ENCODE data around the gene IMPA2. TPM values are rescaled to one million over a fixed set of nuclear protein-coding genes. Genes with fewer than 3 reads are reported as not detected.
A peak's percentile ranks its signal among the peaks of the same experiment; 100 is the strongest.
"Not testable (repeated sequence)": the region's sequence is repeated elsewhere in the genome, so short reads cannot be mapped to it uniquely, and the experiment has no call there.

Gene IMPA2
- total RNA-seq, 1 experiment from 2014 or later, result 113 TPM

DNA sequence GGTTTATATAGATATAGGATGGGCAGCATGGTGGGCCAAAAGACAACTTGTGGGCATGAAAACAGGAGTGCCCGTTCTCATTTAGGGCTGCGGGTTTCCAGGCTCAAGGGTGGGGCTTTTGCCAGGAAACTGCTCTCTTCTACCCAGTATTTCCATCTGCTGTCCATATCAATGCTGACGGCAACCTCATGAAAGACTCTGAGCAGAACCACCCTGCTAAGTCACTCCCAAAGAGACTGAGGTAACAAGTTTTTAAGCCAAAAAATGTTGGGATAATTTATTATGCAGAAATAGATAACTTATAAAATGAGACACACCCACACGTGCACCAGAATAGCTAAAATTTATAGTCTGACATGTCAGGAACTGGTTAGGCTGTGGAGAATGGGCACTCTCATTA lies 37.1 kb upstream of the IMPA2 start:
- H3K27ac Mint-ChIP-seq, result no peak overlapping the region
- ChIA-PET CTCF (interaction anchor here (0.9 to 2.0 kb wide), 3 partner anchors 10 to 113 kb away, joined by 3 to 4 read pairs (median 3); no protein-coding TSS in a partner anchor), POLR2A (no interaction called here)
- H3K4me3 Mint-ChIP-seq, result no peak overlapping the region
- H3K9me3 Mint-ChIP-seq, result no peaks in the 10 kb centered on the region
- no peaks in the 10 kb centered on the region for H3K36me3 Mint-ChIP-seq
- ATAC-seq (no peak), DNase-seq (ENCODE audit: low spot score) (no peak)
- H3K27me3 Mint-ChIP-seq (ENCODE audit: low read depth), result no peaks in the 10 kb centered on the region
- TF ChIP-seq SMAD3 (CRISPR knock-in tag; IDR thresholded peaks at IDR 0.05; ENCODE audit: borderline replicate concordance), result no peak
- TF ChIP-seq, protein P1, sequence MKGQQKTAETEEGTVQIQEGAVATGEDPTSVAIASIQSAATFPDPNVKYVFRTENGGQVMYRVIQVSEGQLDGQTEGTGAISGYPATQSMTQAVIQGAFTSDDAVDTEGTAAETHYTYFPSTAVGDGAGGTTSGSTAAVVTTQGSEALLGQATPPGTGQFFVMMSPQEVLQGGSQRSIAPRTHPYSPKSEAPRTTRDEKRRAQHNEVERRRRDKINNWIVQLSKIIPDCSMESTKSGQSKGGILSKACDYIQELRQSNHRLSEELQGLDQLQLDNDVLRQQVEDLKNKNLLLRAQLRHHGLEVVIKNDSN (CRISPR knock-in tag; IDR thresholded peaks at IDR 0.05), result no peak
- TF ChIP-seq SOX15 (CRISPR knock-in tag; IDR thresholded peaks at IDR 0.05), result no peak
- peaks cover 20% of the 10 kb centered on the region for H3K4me1 Mint-ChIP-seq

DNA sequence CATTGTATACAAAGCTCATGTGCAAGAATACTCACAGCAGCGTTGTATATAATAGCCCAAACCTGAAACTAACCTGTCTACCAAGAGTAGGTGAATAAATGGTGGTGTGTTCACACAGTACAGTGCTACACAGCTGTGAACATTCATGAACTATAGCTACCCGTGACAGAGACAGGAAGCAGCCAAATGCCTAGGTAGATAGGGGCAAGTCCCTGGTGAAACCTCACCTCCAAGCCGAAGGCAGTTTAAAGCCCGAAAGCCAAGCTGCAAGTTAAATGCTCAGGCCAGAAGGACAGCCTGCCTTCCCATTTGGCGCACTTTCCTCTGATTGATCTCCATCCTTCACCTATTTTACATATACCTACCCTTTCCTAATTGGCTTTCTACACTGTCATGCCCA lies 36.5 kb upstream of the IMPA2 start:
- no peaks in the 10 kb centered on the region for H3K27me3 Mint-ChIP-seq (ENCODE audit: low read depth)
- ATAC-seq (no peak), DNase-seq (ENCODE audit: low spot score) (no peak)
- ChIA-PET POLR2A (no interaction called here), CTCF (interaction anchor here (1.4 kb wide), 1 partner anchor 113 kb away, joined by 3 read pairs; no protein-coding TSS in a partner anchor)
- H3K4me1 Mint-ChIP-seq, result peaks cover 21% of the 10 kb centered on the region
- no peak overlapping the region for H3K4me3 Mint-ChIP-seq
- TF ChIP-seq, protein P2, sequence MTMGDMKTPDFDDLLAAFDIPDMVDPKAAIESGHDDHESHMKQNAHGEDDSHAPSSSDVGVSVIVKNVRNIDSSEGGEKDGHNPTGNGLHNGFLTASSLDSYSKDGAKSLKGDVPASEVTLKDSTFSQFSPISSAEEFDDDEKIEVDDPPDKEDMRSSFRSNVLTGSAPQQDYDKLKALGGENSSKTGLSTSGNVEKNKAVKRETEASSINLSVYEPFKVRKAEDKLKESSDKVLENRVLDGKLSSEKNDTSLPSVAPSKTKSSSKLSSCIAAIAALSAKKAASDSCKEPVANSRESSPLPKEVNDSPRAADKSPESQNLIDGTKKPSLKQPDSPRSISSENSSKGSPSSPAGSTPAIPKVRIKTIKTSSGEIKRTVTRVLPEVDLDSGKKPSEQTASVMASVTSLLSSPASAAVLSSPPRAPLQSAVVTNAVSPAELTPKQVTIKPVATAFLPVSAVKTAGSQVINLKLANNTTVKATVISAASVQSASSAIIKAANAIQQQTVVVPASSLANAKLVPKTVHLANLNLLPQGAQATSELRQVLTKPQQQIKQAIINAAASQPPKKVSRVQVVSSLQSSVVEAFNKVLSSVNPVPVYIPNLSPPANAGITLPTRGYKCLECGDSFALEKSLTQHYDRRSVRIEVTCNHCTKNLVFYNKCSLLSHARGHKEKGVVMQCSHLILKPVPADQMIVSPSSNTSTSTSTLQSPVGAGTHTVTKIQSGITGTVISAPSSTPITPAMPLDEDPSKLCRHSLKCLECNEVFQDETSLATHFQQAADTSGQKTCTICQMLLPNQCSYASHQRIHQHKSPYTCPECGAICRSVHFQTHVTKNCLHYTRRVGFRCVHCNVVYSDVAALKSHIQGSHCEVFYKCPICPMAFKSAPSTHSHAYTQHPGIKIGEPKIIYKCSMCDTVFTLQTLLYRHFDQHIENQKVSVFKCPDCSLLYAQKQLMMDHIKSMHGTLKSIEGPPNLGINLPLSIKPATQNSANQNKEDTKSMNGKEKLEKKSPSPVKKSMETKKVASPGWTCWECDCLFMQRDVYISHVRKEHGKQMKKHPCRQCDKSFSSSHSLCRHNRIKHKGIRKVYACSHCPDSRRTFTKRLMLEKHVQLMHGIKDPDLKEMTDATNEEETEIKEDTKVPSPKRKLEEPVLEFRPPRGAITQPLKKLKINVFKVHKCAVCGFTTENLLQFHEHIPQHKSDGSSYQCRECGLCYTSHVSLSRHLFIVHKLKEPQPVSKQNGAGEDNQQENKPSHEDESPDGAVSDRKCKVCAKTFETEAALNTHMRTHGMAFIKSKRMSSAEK (CRISPR knock-in tag; IDR thresholded peaks at IDR 0.05; ENCODE audit: borderline replicate concordance), result no peak
- no peaks in the 10 kb centered on the region for H3K9me3 Mint-ChIP-seq
- no peak overlapping the region for H3K27ac Mint-ChIP-seq
- no peaks in the 10 kb centered on the region for H3K36me3 Mint-ChIP-seq

DNA sequence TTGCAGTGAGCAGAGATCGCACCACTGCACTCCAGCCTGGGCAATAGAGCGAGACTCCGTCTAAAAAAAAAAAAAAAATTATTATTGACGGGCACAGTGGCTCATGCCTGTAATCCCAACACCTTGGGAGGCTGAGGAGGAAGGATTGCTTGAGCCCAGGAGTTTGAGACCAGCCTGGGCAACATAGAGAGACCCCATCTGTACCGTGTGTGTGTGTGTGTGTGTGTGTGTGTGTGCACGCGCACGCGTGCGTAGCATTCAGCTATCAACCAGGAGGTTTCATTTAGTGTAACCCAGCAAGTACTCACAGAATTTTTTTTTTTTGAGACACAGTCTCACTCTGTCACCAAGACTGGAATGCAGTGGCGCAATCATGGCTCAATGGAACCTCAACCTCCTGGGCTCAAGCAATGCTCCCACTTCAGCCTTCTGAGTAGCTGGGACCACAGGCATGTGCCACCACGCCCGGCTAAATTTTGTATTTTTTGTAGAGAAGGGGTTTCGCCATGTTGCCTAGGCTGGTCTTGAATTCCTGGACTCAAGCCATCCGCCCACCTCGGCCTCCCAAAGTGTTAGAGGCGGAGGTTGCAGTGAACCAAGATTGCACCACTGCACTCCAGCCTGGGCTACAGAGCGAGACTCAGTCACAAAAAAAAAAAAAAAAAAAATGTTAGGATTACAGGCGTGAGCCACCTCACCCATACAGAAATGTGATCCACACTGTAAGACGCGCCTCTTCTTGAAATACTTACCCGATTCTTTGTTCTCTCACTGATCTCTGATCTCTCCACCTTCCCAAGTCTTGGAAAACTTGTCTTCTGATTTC lies 35.3 kb upstream of the IMPA2 start:
- TF ChIP-seq ZNF121 (CRISPR knock-in tag; IDR thresholded peaks at IDR 0.05) (0 out of 2 replicates have a peak, but pooled peaks have one; percentile 64), GABPB1 (CRISPR knock-in tag; IDR thresholded peaks at IDR 0.05) (0 out of 2 replicates have a peak, but pooled peaks have one; percentile 9)
- H3K36me3 Mint-ChIP-seq; H3K27me3 Mint-ChIP-seq (ENCODE audit: low read depth); ATAC-seq; H3K9me3 Mint-ChIP-seq; H3K27ac Mint-ChIP-seq; DNase-seq (ENCODE audit: low spot score): not testable (repeated sequence)
- Mint-ChIP-seq H3K4me3 (peak overlapping the region; percentile 35), H3K4me1 (peaks cover 26% of the 10 kb centered on the region)
- ChIA-PET CTCF (interaction anchor here (0.6 to 3.2 kb wide), 5 partner anchors 8 to 92 kb away, joined by 3 to 34 read pairs (median 17); partner anchors contain the start of gene IMPA2), POLR2A (interaction anchor here (2.2 kb wide), 1 partner anchor 35 kb away, joined by 28 read pairs; the partner anchor contains the start of gene IMPA2)

DNA sequence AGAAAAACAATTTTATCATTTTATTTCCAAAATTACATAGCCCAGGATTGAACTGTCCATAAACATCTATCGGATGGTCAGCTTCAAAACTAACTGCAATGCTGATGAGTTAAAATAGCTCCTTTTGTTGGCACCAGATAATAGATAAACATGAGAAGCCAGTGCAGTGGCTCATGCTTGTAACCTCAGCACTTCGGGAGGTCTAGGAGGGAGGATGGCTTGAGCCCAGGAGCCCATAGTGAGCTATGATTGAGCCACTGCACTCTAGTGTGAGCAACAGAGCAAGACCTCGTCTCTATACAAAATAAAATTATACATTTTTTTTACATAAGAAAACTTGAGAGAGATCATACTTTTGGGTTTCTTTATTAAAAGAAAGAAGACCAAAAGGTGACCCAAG lies 34.6 kb upstream of the IMPA2 start:
- no peaks in the 10 kb centered on the region for H3K27me3 Mint-ChIP-seq (ENCODE audit: low read depth)
- ATAC-seq (no peak), DNase-seq (ENCODE audit: low spot score) (no peak)
- H3K4me3 Mint-ChIP-seq, result peak overlapping the region; percentile 35
- no peak overlapping the region for H3K27ac Mint-ChIP-seq
- ChIA-PET CTCF (interaction anchor here (0.6 to 3.2 kb wide), 6 partner anchors 9 to 111 kb away, joined by 3 to 34 read pairs (median 16); partner anchors contain the start of gene IMPA2), POLR2A (interaction anchor here (0.8 to 2.2 kb wide), 2 partner anchors 34 to 258 kb away, joined by 3 to 28 read pairs; partner anchors contain the start of genes GNAL and IMPA2)
- no peaks in the 10 kb centered on the region for H3K36me3 Mint-ChIP-seq
- H3K4me1 Mint-ChIP-seq, result peaks cover 31% of the 10 kb centered on the region
- H3K9me3 Mint-ChIP-seq, result no peaks in the 10 kb centered on the region
- no peak for TF ChIP-seq FOXK1 (CRISPR knock-in tag; IDR thresholded peaks at IDR 0.05)
- TF ChIP-seq TEAD4 (CRISPR knock-in tag; IDR thresholded peaks at IDR 0.05), result no peak
- TF ChIP-seq, protein P3, sequence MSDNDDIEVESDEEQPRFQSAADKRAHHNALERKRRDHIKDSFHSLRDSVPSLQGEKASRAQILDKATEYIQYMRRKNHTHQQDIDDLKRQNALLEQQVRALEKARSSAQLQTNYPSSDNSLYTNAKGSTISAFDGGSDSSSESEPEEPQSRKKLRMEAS (CRISPR knock-in tag; IDR thresholded peaks at IDR 0.05), result no peak
- TF ChIP-seq, protein P4, sequence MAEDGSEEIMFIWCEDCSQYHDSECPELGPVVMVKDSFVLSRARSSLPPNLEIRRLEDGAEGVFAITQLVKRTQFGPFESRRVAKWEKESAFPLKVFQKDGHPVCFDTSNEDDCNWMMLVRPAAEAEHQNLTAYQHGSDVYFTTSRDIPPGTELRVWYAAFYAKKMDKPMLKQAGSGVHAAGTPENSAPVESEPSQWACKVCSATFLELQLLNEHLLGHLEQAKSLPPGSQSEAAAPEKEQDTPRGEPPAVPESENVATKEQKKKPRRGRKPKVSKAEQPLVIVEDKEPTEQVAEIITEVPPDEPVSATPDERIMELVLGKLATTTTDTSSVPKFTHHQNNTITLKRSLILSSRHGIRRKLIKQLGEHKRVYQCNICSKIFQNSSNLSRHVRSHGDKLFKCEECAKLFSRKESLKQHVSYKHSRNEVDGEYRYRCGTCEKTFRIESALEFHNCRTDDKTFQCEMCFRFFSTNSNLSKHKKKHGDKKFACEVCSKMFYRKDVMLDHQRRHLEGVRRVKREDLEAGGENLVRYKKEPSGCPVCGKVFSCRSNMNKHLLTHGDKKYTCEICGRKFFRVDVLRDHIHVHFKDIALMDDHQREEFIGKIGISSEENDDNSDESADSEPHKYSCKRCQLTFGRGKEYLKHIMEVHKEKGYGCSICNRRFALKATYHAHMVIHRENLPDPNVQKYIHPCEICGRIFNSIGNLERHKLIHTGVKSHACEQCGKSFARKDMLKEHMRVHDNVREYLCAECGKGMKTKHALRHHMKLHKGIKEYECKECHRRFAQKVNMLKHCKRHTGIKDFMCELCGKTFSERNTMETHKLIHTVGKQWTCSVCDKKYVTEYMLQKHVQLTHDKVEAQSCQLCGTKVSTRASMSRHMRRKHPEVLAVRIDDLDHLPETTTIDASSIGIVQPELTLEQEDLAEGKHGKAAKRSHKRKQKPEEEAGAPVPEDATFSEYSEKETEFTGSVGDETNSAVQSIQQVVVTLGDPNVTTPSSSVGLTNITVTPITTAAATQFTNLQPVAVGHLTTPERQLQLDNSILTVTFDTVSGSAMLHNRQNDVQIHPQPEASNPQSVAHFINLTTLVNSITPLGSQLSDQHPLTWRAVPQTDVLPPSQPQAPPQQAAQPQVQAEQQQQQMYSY (CRISPR knock-in tag; IDR thresholded peaks at IDR 0.05), result no peak
- no peak for TF ChIP-seq JUN (CRISPR knock-in tag; IDR thresholded peaks at IDR 0.05)
- TF ChIP-seq, protein P5, sequence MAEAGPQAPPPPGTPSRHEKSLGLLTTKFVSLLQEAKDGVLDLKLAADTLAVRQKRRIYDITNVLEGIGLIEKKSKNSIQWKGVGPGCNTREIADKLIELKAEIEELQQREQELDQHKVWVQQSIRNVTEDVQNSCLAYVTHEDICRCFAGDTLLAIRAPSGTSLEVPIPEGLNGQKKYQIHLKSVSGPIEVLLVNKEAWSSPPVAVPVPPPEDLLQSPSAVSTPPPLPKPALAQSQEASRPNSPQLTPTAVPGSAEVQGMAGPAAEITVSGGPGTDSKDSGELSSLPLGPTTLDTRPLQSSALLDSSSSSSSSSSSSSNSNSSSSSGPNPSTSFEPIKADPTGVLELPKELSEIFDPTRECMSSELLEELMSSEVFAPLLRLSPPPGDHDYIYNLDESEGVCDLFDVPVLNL (CRISPR knock-in tag; IDR thresholded peaks at IDR 0.05; ENCODE audit: borderline replicate concordance, low read depth), result no peak
- no peak for TF ChIP-seq SMAD3 (CRISPR knock-in tag; IDR thresholded peaks at IDR 0.05; ENCODE audit: borderline replicate concordance)
- no peak for TF ChIP-seq SP1 (CRISPR knock-in tag; conservative IDR thresholded peaks at IDR 0.05)

All from WTC11 (cell line).